8988T (cell line): ENCODE data around the gene ZFYVE9.
"Not testable (repeated sequence)": the region's sequence is repeated elsewhere in the genome, so short reads cannot be mapped to it uniquely, and the experiment has no call there.

Source experiments
- DNase-seq: peaks from one replicate; pipeline ENCODE4 v3.0.0; 2011

ZFYVE9 gene

GRCh38 chr1:52192436-52192835 is 50.5 kb downstream of the ZFYVE9 start:
- DNase-seq: no peak

GRCh38 chr1:52193985-52194384 is 52.1 kb downstream of the ZFYVE9 start:
- no peak for DNase-seq

DNA sequence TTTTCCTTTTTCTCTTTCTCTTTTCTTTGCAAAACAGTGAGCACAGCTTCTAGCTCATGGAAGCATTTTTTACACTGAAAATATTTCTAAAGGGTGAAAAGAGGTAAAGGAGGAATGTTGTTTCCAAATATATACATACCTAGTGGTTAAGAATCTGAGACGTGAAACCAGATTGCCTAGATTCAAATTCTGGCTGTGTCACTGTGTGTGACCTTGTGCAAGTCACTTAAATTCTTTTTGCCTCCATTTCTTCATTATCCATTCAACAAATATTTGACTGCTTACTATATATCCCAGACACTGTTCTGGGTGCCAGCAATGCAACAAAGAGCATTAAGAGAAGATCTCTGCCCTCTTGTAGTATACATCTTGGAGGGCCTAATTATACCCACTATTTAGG is 53.3 kb downstream of the ZFYVE9 start:
- DNase-seq: no peak

GRCh38 chr1:52203935-52204625 is 62.2 kb downstream of the ZFYVE9 start:
- no peak for DNase-seq

DNA sequence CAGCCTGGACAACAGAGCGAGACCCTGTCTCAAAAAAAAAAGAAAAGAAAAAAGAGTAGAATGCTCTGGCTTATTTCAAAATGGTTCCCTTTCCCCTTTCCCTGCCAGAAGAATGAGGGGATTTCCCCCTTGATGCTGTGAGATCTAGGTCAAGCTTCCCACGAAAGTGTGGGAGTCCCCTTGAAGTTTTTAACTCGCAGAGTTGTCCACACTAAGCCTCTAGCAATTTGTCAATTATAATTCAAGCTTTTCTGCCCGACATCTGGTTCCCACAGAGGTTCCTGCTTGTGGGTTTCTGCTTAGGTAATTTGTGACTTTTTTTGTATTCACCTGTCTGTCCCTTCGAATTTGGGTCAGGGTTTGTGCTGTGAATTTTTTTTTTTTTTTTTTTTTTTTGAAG is 62.8 kb downstream of the ZFYVE9 start:
- DNase-seq: no peak

DNA sequence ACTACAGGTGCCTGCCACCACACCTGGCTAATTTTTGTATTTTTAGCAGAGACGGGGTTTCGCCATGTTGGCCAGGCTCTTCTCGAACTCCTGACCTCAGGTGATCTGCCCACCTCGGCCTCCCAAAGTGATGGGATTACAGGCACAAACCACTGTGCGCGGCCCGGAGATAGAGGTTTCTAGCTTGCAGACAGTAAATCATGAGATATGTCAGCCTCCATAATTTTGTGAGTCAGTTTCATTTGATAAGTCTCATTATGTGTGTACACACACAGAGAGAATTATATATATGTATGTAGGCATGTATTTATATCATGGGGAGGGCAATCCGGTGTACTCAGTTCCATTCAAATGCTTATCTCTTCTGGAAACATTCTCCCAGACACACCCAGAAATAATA is 64.8 kb downstream of the ZFYVE9 start:
- DNase-seq: not testable (repeated sequence)

GRCh38 chr1:52209429-52209828 is 67.5 kb downstream of the ZFYVE9 start:
- no peak for DNase-seq

DNA sequence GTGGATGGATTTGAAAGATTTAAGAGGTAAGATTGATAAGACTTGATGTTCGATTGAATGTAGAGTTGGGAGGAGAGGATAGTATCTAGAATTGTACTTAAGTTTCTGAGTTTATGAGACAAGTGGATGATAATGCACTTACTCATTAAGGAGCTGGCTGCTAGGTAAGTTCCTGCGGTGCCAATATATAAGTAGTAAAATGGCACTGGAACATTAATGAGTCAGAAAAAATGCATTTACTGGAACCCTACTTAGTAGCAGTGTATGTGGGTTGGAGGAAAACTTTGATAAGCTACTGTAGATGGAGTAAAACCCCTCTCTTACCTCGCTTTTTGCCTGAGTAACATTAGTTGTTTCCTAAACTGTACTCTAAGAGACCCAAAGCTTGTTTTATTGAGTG is 68.2 kb downstream of the ZFYVE9 start:
- DNase-seq: no peak

DNA sequence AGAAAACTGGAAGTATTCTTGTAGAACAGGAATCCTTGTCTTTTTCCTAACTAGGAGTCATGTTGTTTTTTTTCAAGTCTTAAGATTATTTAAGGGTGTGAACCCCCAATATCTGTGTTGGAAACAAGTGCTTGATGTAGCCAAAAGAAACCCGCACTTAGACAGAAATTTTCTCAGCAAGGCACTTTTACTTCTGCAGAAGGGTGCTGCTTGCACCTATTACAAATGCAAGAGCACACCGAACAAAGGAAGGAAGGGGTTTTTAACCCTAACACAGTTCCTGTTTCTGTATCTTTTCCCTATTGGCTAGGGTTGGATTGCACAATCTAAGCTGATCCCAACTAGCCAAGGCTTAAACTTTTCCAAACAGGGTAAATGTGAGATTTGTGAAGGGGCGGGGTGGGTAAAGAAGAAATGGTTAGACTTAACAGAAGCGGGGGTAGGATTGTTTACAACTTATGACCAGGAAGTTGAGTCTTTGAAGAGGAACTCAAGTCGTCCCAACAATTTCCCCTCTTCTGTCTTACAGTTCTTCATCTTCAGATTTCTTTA is 75.1 kb downstream of the ZFYVE9 start:
- no peak for DNase-seq

DNA sequence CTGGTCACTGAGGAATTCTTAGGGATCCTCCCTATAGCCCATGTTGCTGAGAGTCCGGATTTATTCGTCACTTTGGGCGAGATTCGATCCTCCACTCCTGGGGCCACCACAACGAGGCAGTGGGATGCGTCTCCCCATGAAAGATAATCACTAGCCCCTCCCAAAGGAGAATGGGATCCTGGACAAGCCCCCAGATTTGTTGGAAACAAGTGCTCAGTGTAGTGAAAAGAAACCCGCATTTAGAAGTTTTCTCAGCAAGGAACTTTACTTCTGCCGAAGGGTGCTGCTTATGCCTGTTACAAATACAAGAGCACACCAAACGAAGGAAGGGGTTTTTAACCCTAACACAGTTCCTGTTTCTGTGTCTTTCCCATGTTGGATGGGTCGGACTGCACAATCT is 83.3 kb downstream of the ZFYVE9 start:
- no peak for DNase-seq

- no peak for DNase-seq
Observed at GRCh38 chr1:52229494-52229893, 87.6 kb downstream of the ZFYVE9 start.

- no peak for DNase-seq
Observed at GRCh38 chr1:52233463-52233862, 91.6 kb downstream of the ZFYVE9 start.

DNA sequence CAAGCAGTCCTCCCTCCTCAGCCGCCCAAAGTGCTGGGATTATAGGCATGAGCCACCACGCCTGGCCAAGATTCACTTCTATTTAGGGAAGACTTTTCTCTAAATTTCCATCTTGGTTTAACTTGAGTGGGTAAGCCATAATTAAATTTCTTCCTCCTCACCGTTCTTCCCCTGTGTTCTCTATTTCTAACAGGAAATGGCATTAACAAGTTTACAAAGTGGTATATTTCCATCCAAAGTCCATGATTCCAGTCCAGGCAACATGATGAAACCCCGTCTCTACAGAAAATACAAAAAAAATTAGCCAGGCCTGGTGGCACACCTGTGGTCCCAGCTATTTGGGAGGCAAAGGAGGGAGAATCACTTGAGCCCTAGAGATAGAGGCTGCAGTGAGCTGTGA is 92.1 kb downstream of the ZFYVE9 start:
- DNase-seq: no peak

GRCh38 chr1:52234708-52235107 is 92.8 kb downstream of the ZFYVE9 start:
- no peak for DNase-seq

DNA sequence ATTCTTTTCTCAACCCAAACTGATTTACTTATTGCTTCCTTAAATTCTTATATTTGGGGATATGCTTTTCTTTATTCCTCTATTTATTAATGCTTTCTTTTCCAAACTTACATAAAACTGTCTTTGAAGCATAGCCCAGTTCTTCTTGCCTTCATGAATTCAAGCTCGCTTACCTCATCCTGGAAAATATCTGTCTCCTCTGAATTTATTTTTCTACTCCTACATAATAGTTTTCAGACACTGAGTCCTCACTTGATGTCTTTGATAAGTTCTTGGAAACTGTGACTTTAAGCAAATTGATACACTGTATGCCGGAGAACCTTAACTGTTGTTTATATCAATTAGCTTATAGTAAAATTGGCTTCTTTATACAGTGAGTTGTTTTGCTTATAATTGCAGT is 93.8 kb downstream of the ZFYVE9 start:
- no peak for DNase-seq

DNA sequence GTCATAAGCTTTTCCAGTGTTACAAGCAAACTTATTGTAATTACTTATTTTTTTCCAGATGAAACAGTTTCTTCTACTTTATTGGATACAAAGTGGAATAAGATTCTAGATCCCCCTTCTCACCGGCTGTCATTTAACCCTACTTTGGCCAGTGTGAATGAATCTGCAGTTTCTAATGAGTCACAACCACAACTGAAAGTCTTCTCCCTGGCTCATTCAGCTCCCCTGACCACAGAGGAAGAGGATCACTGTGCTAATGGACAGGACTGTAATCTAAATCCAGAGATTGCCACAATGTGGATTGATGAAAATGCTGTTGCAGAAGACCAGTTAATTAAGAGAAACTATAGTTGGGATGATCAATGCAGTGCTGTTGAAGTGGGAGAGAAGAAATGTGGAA is 95.5 kb downstream of the ZFYVE9 start:
- DNase-seq: no peak

DNA sequence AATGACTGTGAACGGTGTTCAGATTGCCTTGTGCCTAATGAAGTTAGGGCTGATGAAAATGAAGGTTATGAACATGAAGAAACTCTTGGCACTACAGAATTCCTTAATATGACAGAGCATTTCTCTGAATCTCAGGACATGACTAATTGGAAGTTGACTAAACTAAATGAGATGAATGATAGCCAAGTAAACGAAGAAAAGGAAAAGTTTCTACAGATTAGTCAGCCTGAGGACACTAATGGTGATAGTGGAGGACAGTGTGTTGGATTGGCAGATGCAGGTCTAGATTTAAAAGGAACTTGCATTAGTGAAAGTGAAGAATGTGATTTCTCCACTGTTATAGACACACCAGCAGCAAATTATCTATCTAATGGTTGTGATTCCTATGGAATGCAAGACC is 96.6 kb downstream of the ZFYVE9 start:
- DNase-seq: no peak

DNA sequence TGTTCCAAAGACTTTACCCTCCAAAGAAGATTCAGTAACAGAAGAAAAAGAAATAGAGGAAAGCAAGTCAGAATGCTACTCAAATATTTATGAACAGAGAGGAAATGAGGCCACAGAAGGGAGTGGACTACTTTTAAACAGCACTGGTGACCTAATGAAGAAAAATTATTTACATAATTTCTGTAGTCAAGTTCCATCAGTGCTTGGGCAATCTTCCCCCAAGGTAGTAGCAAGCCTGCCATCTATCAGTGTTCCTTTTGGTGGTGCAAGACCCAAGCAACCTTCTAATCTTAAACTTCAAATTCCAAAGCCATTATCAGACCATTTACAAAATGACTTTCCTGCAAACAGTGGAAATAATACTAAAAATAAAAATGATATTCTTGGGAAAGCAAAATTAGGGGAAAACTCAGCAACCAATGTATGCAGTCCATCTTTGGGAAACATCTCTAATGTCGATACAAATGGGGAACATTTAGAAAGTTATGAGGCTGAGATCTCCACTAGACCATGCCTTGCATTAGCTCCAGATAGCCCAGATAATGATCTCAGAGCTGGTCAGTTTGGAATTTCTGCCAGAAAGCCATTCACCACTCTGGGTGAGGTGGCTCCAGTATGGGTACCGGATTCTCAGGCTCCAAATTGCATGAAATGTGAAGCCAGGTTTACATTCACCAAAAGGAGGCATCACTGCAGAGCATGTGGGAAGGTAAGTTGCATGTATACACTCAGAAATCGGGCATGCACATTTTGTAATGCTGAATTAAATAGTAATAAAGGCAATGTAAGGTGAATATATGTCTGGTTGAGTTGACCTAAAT is 97.2 kb downstream of the ZFYVE9 start:
- no peak for DNase-seq

DNA sequence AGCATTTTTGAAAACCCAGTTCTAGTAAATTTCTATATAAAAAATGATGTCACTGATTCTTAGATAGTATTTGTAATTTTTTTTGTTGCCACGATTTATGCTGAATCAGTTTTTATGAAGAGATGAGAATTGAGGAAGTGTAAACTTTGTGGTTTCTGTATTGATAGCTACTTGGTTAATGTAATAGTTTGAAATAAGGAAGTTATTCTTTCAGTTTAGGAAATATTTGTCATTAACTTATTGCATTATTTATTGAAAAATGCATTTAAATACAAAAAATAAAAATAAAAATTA is 97.8 kb downstream of the ZFYVE9 start:
- DNase-seq: no peak

- no peak for DNase-seq
Observed at GRCh38 chr1:52240592-52241210, 98.8 kb downstream of the ZFYVE9 start.

DNA sequence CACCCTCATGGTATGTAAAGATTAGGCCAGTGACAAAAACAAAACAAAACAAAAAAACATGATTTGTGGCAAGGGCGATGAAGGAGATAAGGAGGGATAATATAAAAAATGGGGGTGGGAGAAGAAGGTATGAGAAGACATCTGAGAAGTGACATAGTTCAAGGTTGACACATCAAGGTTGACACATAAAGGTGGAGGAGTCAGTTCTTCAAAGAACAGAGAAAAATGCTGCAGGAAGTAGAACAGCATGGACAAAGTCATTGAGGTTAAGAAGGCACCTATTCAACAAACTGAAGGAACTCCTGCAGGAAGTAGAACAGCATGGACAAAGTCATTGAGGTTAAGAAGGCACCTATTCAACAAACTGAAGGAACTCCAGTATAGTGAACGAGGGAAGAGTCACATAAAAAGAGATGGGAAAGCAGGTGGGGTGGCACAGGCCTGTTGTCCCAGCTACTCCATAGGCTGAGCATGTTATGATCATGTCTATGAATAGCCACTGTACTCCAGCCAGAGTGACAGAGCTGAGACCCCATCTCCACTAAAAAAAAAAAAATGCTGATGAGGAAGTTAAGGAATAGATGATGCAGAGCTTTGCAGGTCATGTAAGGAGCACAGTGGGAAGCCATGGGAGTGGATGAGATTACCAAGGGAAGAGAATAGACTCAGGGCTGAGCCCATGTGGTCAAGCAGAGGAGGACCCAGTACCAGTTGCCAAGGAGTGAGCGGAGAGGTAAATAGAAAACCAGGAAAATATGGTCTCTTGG is 101.5 kb downstream of the ZFYVE9 start:
- no peak for DNase-seq

- DNase-seq: no peak
Observed at GRCh38 chr1:52249831-52250230, 107.9 kb downstream of the ZFYVE9 start.

DNA sequence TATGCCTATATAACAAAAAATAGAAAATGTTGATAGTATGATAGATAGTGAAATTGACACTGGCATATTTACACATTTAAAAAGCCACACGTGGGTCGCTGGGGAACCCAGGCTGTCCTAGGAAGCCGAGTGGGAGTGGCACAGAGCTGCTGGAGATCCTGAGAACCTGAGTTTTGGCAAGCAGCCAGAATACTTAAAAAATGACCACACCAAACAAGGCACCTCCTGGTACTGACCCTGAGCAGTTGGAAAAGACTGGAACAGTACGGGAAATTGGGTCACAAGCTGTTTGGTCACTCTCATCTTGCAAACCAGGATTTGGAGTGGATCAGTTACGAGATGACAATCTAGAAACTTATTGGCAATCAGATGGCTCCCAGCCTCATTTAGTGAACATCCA is 111.5 kb downstream of the ZFYVE9 start:
- DNase-seq: no peak
